Pancreas (tissue), 10 donors: ENCODE measurements around the gene ARHGEF18. TPM values are rescaled to one million over a fixed set of nuclear protein-coding genes. Genes with fewer than 3 reads are reported as not detected.

Source experiments
- ATAC-seq, 4 donors: fragments of 200-7000 bp; cut with Tn5 transposase; one replicate each; pipeline versions ENCODE4 v1.8.0 to v1.9.1; 2020; ENCODE audit warnings: mild to moderate bottlenecking in 4 of 4, moderate library complexity in 4 of 4
- DNase-seq, 6 donors: peaks; one replicate each; pipeline ENCODE4 v3.0.0-alpha.2; 2020
- FAIRE-seq: peaks from 2 replicates; lab custom pipeline; 2012; peaks lifted over from hg19 to GRCh38; lab: Jason Lieb, UNC
- H3K27ac ChIP-seq, 4 donors: fragments of 200-600 bp; sonication (generic); 1 replicate in 3 of 4; 2 replicates in 1 of 4; pipeline versions ENCODE4 v1.5.0 to v1.8.0; 2020
- H3K27me3 ChIP-seq, 4 donors: fragments of 200-600 bp; one replicate each; pipeline ENCODE4 v1.8.0; 2021
- H3K36me3 ChIP-seq, 3 donors: fragments of 200-600 bp; sonication (generic) in 1 of 3; one replicate each; pipeline versions ENCODE4 v1.5.0 to v1.8.0; 2020 to 2021
- H3K4me1 ChIP-seq, 3 donors: fragments of 200-600 bp; one replicate each; pipeline ENCODE4 v1.8.0; 2021
- H3K4me3 ChIP-seq, 4 donors: fragments of 200-600 bp; sonication (generic) in 2 of 4; one replicate each; pipeline versions ENCODE4 v1.5.0 to v1.8.0; 2020 to 2021
- H3K9me3 ChIP-seq, 4 donors: fragments of 200-600 bp; one replicate each; pipeline ENCODE4 v1.8.0; 2021
- CTCF ChIP-seq, 4 donors: fragments of 200-600 bp; sonication (generic) in 3 of 4; IDR thresholded peaks; one replicate each; pipeline versions ENCODE4 v1.5.0 to v1.8.0; 2021; ENCODE audit warnings: antibody characterized with exemption in 4 of 4
- WGBS, 2 donors: extraction: QIAGEN DNeasy Blood & Tissue Kit; methylation state at CpG; one replicate each; pipeline ENCODE4 v1.1.7; 2013; 5-methylcytosine and 5-hydroxymethylcytosine counted together
- intact Hi-C, 3 donors: fragments of 100-400 bp; cut with DNase I; formaldehyde crosslinking; loops; one replicate each; pipeline versions ENCODE4 v1.11.1 to v1.14.2; 2022
- polyA plus RNA-seq, 2 donors: library from polyadenylated mRNA; stranded (reverse); fragments of 200-250 nt; gene quantifications; one replicate each; pipeline ENCODE4 v1.2.3, GENCODE V29; 2013
- total RNA-seq, 6 donors: library from RNA; stranded (reverse); fragmentation: NEBNext Ultra II Directional in 4 of 6; extraction: Animal tissue kit (Norgen Biotek cat#: 25700) in 4 of 6; gene quantifications; one replicate each; pipeline versions ENCODE4 v1.2.1 to v1.2.4, GENCODE V29; 2021 to 2023
- donor health status: healthy with polysubstance abuse.
- donor health status: DM: no; HTN: no; CAD: no; lungs with moderate emphysema.
- donor health status: DM: no; HTN: no; CAD: no.
- donor health status: control.
- donor health status: control.
- donor health status: Bipolar disorder and iron deficiency.
- donor health status: DM: yes; HTN: yes; CAD: no.
- donor health status: DM: no; HTN: no; CAD: no.
- donor health status: DM: no; HTN: no; CAD: no.
- donor health status: DM: yes; HTN: yes; CAD: no.

ARHGEF18 gene
- total and polyA plus RNA-seq, 8 donors, result 17.1 to 45.4 (median 22.4) TPM

GRCh38 chr19:7355871-7356270 lies 7.1 kb downstream of the ARHGEF18 start:
- WGBS, 2 donors, result 68% methylated on average over 7 of the region's 7 CpGs
- no peaks in the 10 kb centered on the region for H3K36me3 ChIP-seq
- H3K4me3 ChIP-seq, result no peak overlapping the region
- H3K4me1 ChIP-seq, result no peaks in the 10 kb centered on the region
- intact Hi-C loops, result loop anchor here in 1 of 3 donors (10.0 kb wide), 1 partner anchor 459 kb away; no protein-coding TSS in a partner anchor
- no peak for ATAC-seq
- no peaks in the 10 kb centered on the region for H3K27me3 ChIP-seq
- no peak for TF ChIP-seq CTCF (IDR thresholded peaks at IDR 0.05)
- no peaks in the 10 kb centered on the region for H3K9me3 ChIP-seq
- H3K27ac ChIP-seq, result no peak overlapping the region
- FAIRE-seq, result no peak
- DNase-seq, result peak in 1 of 6 donors; percentile 30

GRCh38 chr19:7356899-7357627 lies 8.3 kb downstream of the ARHGEF18 start:
- WGBS, 2 donors, result 79 to 90% methylated on average over 7 of the region's 7 CpGs
- Histone ChIP-seq H3K4me3 (no peak overlapping the region), H3K9me3 (no peaks in the 10 kb centered on the region), H3K36me3 (no peaks in the 10 kb centered on the region), H3K4me1 (no peaks in the 10 kb centered on the region), H3K27ac (no peak overlapping the region), H3K27me3 (no peaks in the 10 kb centered on the region)
- DNase-seq (no peak), ATAC-seq (no peak), FAIRE-seq (no peak)
- intact Hi-C loops, result loop anchor here in 1 of 3 donors (10.0 kb wide), 1 partner anchor 458 kb away; no protein-coding TSS in a partner anchor
- no peak for TF ChIP-seq CTCF (IDR thresholded peaks at IDR 0.05)

GRCh38 chr19:7358102-7358597 lies 9.4 kb downstream of the ARHGEF18 start:
- H3K27ac ChIP-seq, result no peak overlapping the region
- FAIRE-seq, result no peak
- H3K4me3 ChIP-seq, result no peak overlapping the region
- no peak for TF ChIP-seq CTCF (IDR thresholded peaks at IDR 0.05)
- H3K4me1 ChIP-seq, result no peaks in the 10 kb centered on the region
- H3K9me3 ChIP-seq, result no peaks in the 10 kb centered on the region
- DNase-seq, result no peak
- H3K36me3 ChIP-seq, result no peaks in the 10 kb centered on the region
- no peak for ATAC-seq
- no peaks in the 10 kb centered on the region for H3K27me3 ChIP-seq
- intact Hi-C loops, result loop anchor here in 1 of 3 donors (10.0 kb wide), 1 partner anchor 457 kb away; no protein-coding TSS in a partner anchor

GRCh38 chr19:7360393-7360984 lies 11.8 kb downstream of the ARHGEF18 start:
- WGBS, 2 donors, result 68 to 79% methylated on average over 8 of the region's 8 CpGs
- H3K27ac ChIP-seq, result no peak overlapping the region
- DNase-seq (no peak), ATAC-seq (no peak), FAIRE-seq (no peak)
- no peaks in the 10 kb centered on the region for H3K36me3 ChIP-seq
- H3K9me3 ChIP-seq, result no peaks in the 10 kb centered on the region
- intact Hi-C loops, result loop anchor here in 1 of 3 donors (10.0 kb wide), 2 partner anchors 184 to 314 kb away; partner anchors contain the start of gene MCEMP1
- H3K27me3 ChIP-seq, result no peaks in the 10 kb centered on the region
- no peaks in the 10 kb centered on the region for H3K4me1 ChIP-seq
- no peak for TF ChIP-seq CTCF (IDR thresholded peaks at IDR 0.05)
- no peak overlapping the region for H3K4me3 ChIP-seq
